Endothelial cell (in vitro differentiated cells): ENCODE data around the gene TLE5. TPM values are rescaled to one million over a fixed set of nuclear protein-coding genes. Genes with fewer than 3 reads are reported as not detected.
A peak's percentile ranks its signal among the peaks of the same experiment; 100 is the strongest.

Experiments used
- DNase-seq: peaks from one replicate; pipeline ENCODE4 v3.0.0; 2021; ENCODE audit warnings: low spot score
- H3K27ac Mint-ChIP-seq: one replicate; pipeline ENCODE4 v1.8.0; 2021; ENCODE audit warnings: mixed read lengths, inconsistent platforms; ENCODE audit not compliant: unreplicated experiment
- H3K27me3 Mint-ChIP-seq: one replicate; pipeline ENCODE4 v1.8.0; 2021; ENCODE audit warnings: mild to moderate bottlenecking, moderate library complexity, mixed read lengths, inconsistent platforms; ENCODE audit not compliant: unreplicated experiment
- H3K36me3 Mint-ChIP-seq: one replicate; pipeline ENCODE4 v1.8.0; 2021; ENCODE audit warnings: mild to moderate bottlenecking, low read depth, mixed read lengths, inconsistent platforms; ENCODE audit not compliant: unreplicated experiment
- H3K4me1 Mint-ChIP-seq: one replicate; pipeline ENCODE4 v1.8.0; 2021; ENCODE audit warnings: mild to moderate bottlenecking, mixed read lengths, inconsistent platforms; ENCODE audit not compliant: unreplicated experiment
- H3K4me3 Mint-ChIP-seq: one replicate; pipeline ENCODE4 v1.8.0; 2021; ENCODE audit warnings: mild to moderate bottlenecking, mixed read lengths, inconsistent platforms; ENCODE audit not compliant: unreplicated experiment
- H3K9me3 Mint-ChIP-seq: one replicate; pipeline ENCODE4 v1.8.0; 2021; ENCODE audit warnings: mixed read lengths, inconsistent platforms; ENCODE audit not compliant: unreplicated experiment
- total RNA-seq: library from RNA; stranded (reverse); fragmentation: NEBNext Ultra II Directional; extraction: Animal tissue kit (Norgen Biotek cat#: 25700); gene quantifications from one replicate; pipeline ENCODE4 v1.2.1, GENCODE V29; 2021; ENCODE audit not compliant: unreplicated experiment
- TF ChIP-seq, protein P1 (sequence below): fragments of 200-600 bp; sonication (generic); IDR thresholded peaks from one replicate; pipeline ENCODE4 v1.5.0; 2021; ENCODE audit warnings: antibody characterized with exemption; ENCODE audit not compliant: unreplicated experiment

Gene TLE5
- total RNA-seq, 1 donor from 2014 or later: 343 TPM

DNA sequence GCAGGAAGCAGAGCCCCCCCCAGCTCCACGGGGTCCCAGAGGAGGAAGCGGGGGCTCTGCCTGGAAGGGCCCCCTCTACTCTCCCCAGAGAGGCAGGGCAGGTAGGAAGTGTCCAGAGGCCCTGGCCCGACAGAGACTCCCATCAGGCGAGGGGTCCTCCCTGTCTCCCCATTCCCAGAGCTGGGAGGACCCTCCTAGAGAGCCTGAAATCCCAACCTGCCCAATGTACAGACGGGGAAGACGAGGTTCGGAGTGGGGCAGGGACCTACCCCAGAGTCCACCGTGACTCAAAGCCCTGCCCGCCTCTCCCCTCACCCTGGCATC, 34.4 kb downstream of the TLE5 start:
- Mint-ChIP-seq H3K4me3 (peak overlapping the region; percentile 31), H3K27me3 (peaks cover 29% of the 10 kb centered on the region), H3K36me3 (no peaks in the 10 kb centered on the region), H3K27ac (no peak overlapping the region), H3K4me1 (peaks cover 10% of the 10 kb centered on the region), H3K9me3 (no peaks in the 10 kb centered on the region)
- TF ChIP-seq, protein P1, sequence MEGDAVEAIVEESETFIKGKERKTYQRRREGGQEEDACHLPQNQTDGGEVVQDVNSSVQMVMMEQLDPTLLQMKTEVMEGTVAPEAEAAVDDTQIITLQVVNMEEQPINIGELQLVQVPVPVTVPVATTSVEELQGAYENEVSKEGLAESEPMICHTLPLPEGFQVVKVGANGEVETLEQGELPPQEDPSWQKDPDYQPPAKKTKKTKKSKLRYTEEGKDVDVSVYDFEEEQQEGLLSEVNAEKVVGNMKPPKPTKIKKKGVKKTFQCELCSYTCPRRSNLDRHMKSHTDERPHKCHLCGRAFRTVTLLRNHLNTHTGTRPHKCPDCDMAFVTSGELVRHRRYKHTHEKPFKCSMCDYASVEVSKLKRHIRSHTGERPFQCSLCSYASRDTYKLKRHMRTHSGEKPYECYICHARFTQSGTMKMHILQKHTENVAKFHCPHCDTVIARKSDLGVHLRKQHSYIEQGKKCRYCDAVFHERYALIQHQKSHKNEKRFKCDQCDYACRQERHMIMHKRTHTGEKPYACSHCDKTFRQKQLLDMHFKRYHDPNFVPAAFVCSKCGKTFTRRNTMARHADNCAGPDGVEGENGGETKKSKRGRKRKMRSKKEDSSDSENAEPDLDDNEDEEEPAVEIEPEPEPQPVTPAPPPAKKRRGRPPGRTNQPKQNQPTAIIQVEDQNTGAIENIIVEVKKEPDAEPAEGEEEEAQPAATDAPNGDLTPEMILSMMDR: no peak
- DNase-seq: no peak

DNA sequence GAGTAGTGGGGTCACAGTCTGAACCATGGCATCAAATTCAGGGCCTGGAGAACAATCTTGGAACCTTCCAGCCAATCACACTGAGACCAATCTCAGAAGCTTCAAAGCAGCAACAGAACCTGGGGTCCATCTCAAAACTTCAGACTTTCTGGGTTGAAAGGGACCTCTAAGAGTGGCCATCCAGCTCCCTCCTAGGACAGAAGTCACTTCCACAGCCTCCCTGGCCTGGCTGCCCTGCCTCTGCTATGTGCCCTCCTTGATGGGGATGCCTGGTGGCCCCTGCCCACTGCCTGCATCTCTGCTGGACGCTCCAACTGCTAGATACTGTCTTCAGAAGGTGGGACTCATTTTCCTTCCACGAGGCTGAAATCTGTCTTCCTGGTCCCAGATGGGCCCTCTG, 35.0 kb downstream of the TLE5 start:
- peaks cover 10% of the 10 kb centered on the region for H3K4me1 Mint-ChIP-seq
- DNase-seq: no peak
- no peak overlapping the region for H3K27ac Mint-ChIP-seq
- no peaks in the 10 kb centered on the region for H3K9me3 Mint-ChIP-seq
- H3K4me3 Mint-ChIP-seq: peak overlapping the region; percentile 42
- H3K27me3 Mint-ChIP-seq: peaks cover 25% of the 10 kb centered on the region
- TF ChIP-seq, protein P1: no peak
- no peaks in the 10 kb centered on the region for H3K36me3 Mint-ChIP-seq

DNA sequence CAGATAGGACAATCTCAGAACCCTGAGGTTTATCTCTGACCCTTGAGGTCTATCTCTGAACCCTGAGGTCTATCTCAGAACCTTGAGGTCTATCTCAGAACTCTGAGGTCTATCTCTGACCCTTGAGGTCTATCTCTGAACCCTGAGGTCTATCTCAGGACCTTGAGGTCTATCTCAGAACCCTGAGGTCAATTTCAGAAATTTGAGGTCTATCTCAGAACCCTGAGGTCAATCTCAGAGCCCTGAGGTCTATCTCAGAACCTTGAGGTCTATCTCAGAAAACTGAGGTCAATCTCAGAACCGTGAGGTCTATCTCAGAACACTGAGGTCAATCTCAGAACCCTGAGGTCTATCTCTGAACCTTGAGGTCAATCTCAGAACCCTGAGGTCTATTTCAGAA, 35.5 kb downstream of the TLE5 start:
- H3K36me3 Mint-ChIP-seq: no peaks in the 10 kb centered on the region
- peaks cover 25% of the 10 kb centered on the region for H3K27me3 Mint-ChIP-seq
- TF ChIP-seq, protein P1: no peak

DNA sequence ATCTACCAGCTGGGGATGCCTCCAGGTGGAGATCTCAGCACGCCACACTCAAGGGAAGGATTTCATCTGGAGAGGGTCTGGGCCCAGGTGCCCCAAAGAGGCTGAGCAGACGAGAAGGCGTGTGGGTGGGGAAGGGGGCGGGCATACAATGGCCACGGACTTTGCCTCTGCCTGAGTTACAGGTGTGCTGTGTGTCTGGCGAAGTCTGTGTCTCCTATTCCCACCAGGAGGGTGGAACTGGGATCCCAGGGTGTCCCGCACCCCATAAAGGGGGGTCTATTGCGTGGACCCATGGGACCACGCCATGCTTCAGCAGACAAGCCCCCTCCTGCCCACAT, 36.8 kb downstream of the TLE5 start:
- H3K36me3 Mint-ChIP-seq: no peaks in the 10 kb centered on the region
- H3K9me3 Mint-ChIP-seq: no peaks in the 10 kb centered on the region
- H3K4me1 Mint-ChIP-seq: peaks cover 7% of the 10 kb centered on the region
- no peak overlapping the region for H3K27ac Mint-ChIP-seq
- no peak for DNase-seq
- H3K27me3 Mint-ChIP-seq: peaks cover 17% of the 10 kb centered on the region
- H3K4me3 Mint-ChIP-seq: no peak overlapping the region
- TF ChIP-seq, protein P1: no peak

More for the DNA sequence above, 35.5 kb downstream of the TLE5 start:
- peaks cover 10% of the 10 kb centered on the region for H3K4me1 Mint-ChIP-seq
- H3K27ac Mint-ChIP-seq: no peak overlapping the region
- no peak for DNase-seq
- no peak overlapping the region for H3K4me3 Mint-ChIP-seq
- no peaks in the 10 kb centered on the region for H3K9me3 Mint-ChIP-seq

DNA sequence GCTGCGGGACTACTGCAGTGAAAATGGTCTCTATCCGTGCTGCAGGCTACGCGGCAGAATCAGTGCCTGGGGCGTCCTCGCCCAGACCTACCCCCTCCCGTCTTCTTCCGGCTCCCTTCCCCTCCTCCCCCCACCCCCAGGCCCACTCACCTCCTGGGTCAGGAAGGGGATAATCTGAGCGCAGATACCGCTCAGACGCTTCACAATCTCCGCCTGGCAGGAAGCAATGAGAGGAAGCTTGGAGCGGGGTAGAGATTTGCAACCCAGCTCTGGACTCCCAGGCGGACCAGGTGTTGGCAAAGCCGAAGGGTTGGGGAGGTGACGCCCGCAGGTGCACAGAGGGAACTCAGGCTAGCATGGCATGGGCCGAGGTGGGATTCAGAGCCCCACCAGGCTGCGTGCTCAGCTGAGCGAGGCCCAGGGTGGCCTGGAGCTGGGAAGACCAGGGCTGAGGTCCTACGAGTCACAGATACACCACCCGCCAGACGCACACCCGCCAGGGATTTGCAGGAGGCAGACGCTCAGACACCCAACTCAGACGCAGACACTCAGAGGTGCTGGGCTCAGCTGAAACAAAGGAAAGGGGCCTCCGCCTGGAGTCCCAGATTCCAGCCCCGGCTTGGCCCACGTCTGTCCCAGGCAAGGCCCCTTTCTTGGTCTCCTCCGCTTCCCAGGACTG, 37.3 kb downstream of the TLE5 start:
- peak; percentile 24 for DNase-seq
- Mint-ChIP-seq H3K27ac (no peak overlapping the region), H3K4me1 (peaks cover 7% of the 10 kb centered on the region), H3K4me3 (no peak overlapping the region), H3K36me3 (no peaks in the 10 kb centered on the region), H3K27me3 (peaks cover 12% of the 10 kb centered on the region), H3K9me3 (no peaks in the 10 kb centered on the region)
- TF ChIP-seq, protein P1: no peak
